Chondrocyte (in vitro differentiated cells): ENCODE measurements around the gene HDAC4. TPM values are rescaled to one million over a fixed set of nuclear protein-coding genes. Genes with fewer than 3 reads are reported as not detected.

Experiments used
- DNase-seq: peaks from one replicate; pipeline ENCODE4 v3.0.0; 2021; ENCODE audit warnings: mixed read lengths, low spot score
- H3K27ac Mint-ChIP-seq: one replicate; pipeline ENCODE4 v1.8.0; 2021; ENCODE audit warnings: mild to moderate bottlenecking, moderate library complexity, mixed read lengths; ENCODE audit not compliant: unreplicated experiment
- H3K27me3 Mint-ChIP-seq: 2 replicates; pipeline ENCODE4 v1.8.0; 2021; ENCODE audit warnings: low read depth, mixed read lengths
- H3K36me3 Mint-ChIP-seq: 2 replicates; pipeline ENCODE4 v1.8.0; 2021; ENCODE audit warnings: low read depth, mixed read lengths
- H3K4me1 Mint-ChIP-seq: 2 replicates; pipeline ENCODE4 v1.8.0; 2021; ENCODE audit warnings: low read depth, mild to moderate bottlenecking, mixed read lengths
- H3K4me3 Mint-ChIP-seq: one replicate; pipeline ENCODE4 v1.8.0; 2021; ENCODE audit warnings: mild to moderate bottlenecking, moderate library complexity, mixed read lengths; ENCODE audit not compliant: unreplicated experiment
- H3K9me3 Mint-ChIP-seq: 2 replicates; pipeline ENCODE4 v1.8.0; 2021; ENCODE audit warnings: low read depth, mixed read lengths
- CTCF ChIP-seq: fragments of 200-600 bp; sonication (generic); IDR thresholded peaks from 2 replicates; pipeline ENCODE4 v1.5.0; 2021; ENCODE audit warnings: antibody characterized with exemption, mild to moderate bottlenecking, moderate library complexity
- total RNA-seq: library from RNA; stranded (reverse); gene quantifications from 3 replicates; pipeline ENCODE4 v1.2.1, GENCODE V29; 2021

HDAC4 gene
- total RNA-seq, 1 donor from 2014 or later = 22.3 TPM

GRCh38 chr2:239188536-239188935, 212.3 kb downstream of the HDAC4 start:
- Mint-ChIP-seq H3K36me3 (peaks cover 22% of the 10 kb centered on the region), H3K9me3 (no peaks in the 10 kb centered on the region), H3K27me3 (no peaks in the 10 kb centered on the region), H3K4me1 (no peaks in the 10 kb centered on the region), H3K4me3 (no peak overlapping the region), H3K27ac (no peak overlapping the region)
- DNase-seq = peak; percentile 76
- TF ChIP-seq CTCF = no peak

DNA sequence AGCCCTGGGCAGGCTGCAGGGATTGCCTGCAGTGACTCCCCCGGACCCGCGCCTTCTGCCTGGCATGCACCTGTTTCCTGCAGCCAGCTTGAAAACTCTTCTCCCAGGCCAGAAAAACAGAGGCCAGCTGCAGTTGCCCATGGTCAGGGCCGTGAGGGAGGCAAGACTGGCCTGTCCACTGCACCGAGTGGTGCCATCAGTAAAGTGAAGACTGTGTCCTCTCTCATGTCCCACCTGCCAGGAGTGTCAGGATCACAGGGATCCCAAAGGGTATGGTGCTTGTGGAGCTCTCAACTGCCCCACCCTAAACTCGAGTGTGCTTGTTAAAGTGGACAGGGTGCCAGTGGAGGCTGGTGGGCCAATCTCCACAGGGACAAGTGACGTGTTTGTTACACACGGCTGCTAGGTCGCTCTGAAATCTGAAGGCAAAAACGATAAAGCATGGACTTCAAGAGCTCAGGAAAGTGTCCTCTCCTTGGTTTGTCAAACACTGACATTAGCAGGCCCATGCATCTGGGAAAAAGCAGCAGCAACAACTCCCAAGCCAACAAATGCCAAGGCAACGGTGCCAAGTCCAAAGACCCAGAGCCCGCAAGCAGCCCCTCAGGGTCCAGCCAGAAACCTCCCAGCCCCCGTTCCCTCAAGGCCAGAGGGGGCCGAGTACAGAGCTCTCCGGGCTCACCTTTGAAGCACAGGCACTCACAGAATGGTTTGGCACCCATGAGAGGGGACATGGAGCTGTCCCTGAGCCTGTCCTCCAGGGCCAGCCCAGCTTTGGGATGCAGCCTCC, 213.2 kb downstream of the HDAC4 start:
- Mint-ChIP-seq H3K27me3 (no peaks in the 10 kb centered on the region), H3K4me1 (no peaks in the 10 kb centered on the region), H3K36me3 (peaks cover 22% of the 10 kb centered on the region), H3K27ac (no peak overlapping the region), H3K9me3 (no peaks in the 10 kb centered on the region), H3K4me3 (no peak overlapping the region)
- DNase-seq = peak; percentile 52
- no peak for TF ChIP-seq CTCF

GRCh38 chr2:239186516-239187357, 214.1 kb downstream of the HDAC4 start:
- Mint-ChIP-seq H3K27ac (no peak overlapping the region), H3K4me1 (no peaks in the 10 kb centered on the region), H3K36me3 (peaks cover 22% of the 10 kb centered on the region), H3K27me3 (no peaks in the 10 kb centered on the region), H3K4me3 (no peak overlapping the region), H3K9me3 (no peaks in the 10 kb centered on the region)
- no peak for TF ChIP-seq CTCF
- peak; percentile 71 for DNase-seq

DNA sequence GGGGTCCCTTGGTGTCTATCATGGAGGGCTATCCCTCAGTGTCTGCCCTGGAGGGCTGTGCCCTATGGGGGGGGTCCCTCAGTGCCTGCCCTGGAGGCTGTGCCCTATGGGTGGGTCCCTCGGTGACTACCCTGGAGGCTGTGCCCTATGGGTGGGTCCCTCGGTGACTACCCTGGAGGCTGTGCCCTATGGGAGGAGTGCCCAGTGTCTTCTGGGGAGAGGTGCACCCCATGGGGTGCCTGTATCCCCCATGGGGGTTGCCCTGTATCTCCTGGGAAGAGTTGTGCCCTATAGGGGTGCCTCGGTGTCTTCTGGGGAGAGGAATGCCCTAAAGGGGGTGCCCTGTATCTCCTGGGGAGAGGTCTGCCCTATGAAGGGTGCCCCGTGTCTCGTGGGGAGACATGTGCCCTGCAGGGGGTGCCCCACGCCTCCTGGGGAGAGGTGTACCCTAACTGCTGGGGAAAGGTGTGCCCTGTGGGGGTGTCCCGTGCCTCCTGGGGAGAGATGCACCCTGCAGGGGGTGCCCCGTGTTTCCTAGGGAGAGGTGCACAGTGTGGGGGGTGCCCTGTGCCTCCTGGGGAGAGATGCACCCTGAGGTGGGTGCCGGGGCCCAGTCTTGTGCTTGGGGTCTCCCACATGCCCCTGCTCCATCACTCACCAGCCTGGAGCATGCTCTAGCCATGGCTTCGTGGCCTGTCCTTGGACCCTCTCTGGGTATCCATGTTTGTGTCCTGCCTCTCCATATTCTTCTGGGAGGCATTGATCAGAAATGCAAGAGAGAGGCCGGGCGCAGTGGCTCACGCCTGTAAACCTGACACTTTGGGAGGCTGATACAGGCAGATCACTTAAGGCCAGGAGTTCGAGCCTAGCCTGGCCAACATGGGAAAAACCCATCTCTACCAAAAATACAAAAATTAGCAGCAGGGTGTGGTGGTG, 215.6 kb downstream of the HDAC4 start:
- Mint-ChIP-seq H3K27ac (no peak overlapping the region), H3K27me3 (no peaks in the 10 kb centered on the region), H3K4me1 (no peaks in the 10 kb centered on the region), H3K4me3 (no peak overlapping the region), H3K9me3 (no peaks in the 10 kb centered on the region), H3K36me3 (peaks cover 22% of the 10 kb centered on the region)
- TF ChIP-seq CTCF = no peak
- peak; percentile 84 for DNase-seq
